IPS-NIHi11 (cell line): ENCODE measurements around the gene ITM2C.
A peak's percentile ranks its signal among the peaks of the same experiment; 100 is the strongest.

ENCODE experiments used
- DNase-seq: peaks from one replicate; pipeline ENCODE4 v3.0.0; 2012; ENCODE audit warnings: mixed read lengths, low spot score

ITM2C gene

GRCh38 chr2:230908092-230908594 lies 43.4 kb downstream of the ITM2C start:
- DNase-seq = no peak

GRCh38 chr2:230908595-230909191 lies 44.0 kb downstream of the ITM2C start:
- DNase-seq = no peak

GRCh38 chr2:230909841-230910545 lies 45.3 kb downstream of the ITM2C start:
- DNase-seq = no peak

GRCh38 chr2:230910546-230911177 lies 45.9 kb downstream of the ITM2C start:
- DNase-seq = no peak

- no peak for DNase-seq
Measured at GRCh38 chr2:230912046-230912445, 47.3 kb downstream of the ITM2C start.

- DNase-seq = no peak
Measured at GRCh38 chr2:230912724-230913123, 48.0 kb downstream of the ITM2C start.

GRCh38 chr2:230913406-230914143 lies 48.8 kb downstream of the ITM2C start:
- DNase-seq = peak; percentile 69

GRCh38 chr2:230914886-230915285 lies 50.1 kb downstream of the ITM2C start:
- no peak for DNase-seq

- DNase-seq = no peak
Measured at GRCh38 chr2:230915319-230915718, 50.6 kb downstream of the ITM2C start.

GRCh38 chr2:230916218-230916617 lies 51.5 kb downstream of the ITM2C start:
- DNase-seq = no peak

GRCh38 chr2:230919240-230919639 lies 54.5 kb downstream of the ITM2C start:
- DNase-seq = no peak

GRCh38 chr2:230919681-230920080 lies 54.9 kb downstream of the ITM2C start:
- DNase-seq = no peak

GRCh38 chr2:230920167-230920566 lies 55.4 kb downstream of the ITM2C start:
- no peak for DNase-seq

GRCh38 chr2:230921806-230922595 lies 57.3 kb downstream of the ITM2C start:
- no peak for DNase-seq

GRCh38 chr2:230922951-230923717 lies 58.4 kb downstream of the ITM2C start:
- no peak for DNase-seq

- no peak for DNase-seq
Measured at GRCh38 chr2:230924092-230924469, 59.3 kb downstream of the ITM2C start.

- DNase-seq = peak; percentile 83
Measured at GRCh38 chr2:230924470-230925341, 60.0 kb downstream of the ITM2C start, which contains the start of gene GPR55. Gene GPR55 (minus strand): TSS chr2:230925242. CDS start chr2:230910962, 14,280 bp downstream.

GRCh38 chr2:230925443-230925878 lies 60.7 kb downstream of the ITM2C start:
- no peak for DNase-seq

- DNase-seq = no peak
Measured at GRCh38 chr2:230925879-230926765, 61.4 kb downstream of the ITM2C start.
